HepG2 (cell line): Measurements from ENCODE around the gene CAPG.

Source experiments
- BCL6 ChIP-seq: IDR thresholded peaks from 2 replicates; pipeline ENCODE4 v1.6.1; 2016; ENCODE audit warnings: missing genetic modification reagents, missing compliant biosample characterization
- EP300 ChIP-seq, 3 experiments: sonication (generic) in 1 of 3; formaldehyde crosslinking in 1 of 3; IDR thresholded peaks; 2 replicates each; pipeline versions ENCODE4 v1.5.1 to v1.6.1; 2011 to 2020; ENCODE audit warnings: low read depth in 2 of 3, low read length in 2 of 3, borderline replicate concordance in 1 of 3, improper control_type of control experiment in 1 of 3, mild to moderate bottlenecking in 1 of 3, missing genetic modification reagents in 1 of 3, moderate library complexity in 1 of 3
- FOXK1 ChIP-seq: sonication (generic); formaldehyde crosslinking; IDR thresholded peaks from 2 replicates; pipeline ENCODE4 v1.4.0; 2020; ENCODE audit warnings: low read depth, missing genetic modification reagents, borderline replicate concordance
- MEIS2 ChIP-seq: sonication (generic); formaldehyde crosslinking; IDR thresholded peaks from 2 replicates; pipeline ENCODE4 v1.9.0; 2021; ENCODE audit warnings: mild to moderate bottlenecking, missing genetic modification reagents
- SMC3 ChIP-seq: IDR thresholded peaks from 2 replicates; pipeline ENCODE4 v1.6.1; 2011; ENCODE audit warnings: low read length, improper control_type of control experiment
- SNRNP70 ChIP-seq: fragments of 200-400 bp; formaldehyde crosslinking; IDR thresholded peaks from 2 replicates; pipeline ENCODE4 v1.6.1; 2017; ENCODE audit warnings: mild to moderate bottlenecking, low read depth, low read length, moderate library complexity
- YY1 ChIP-seq: IDR thresholded peaks from 2 replicates; pipeline ENCODE4 v1.6.1; 2011; ENCODE audit warnings: low read length, low read depth, moderate library complexity, mild to moderate bottlenecking; ENCODE audit not compliant: insufficient read depth, insufficient replicate concordance
- ZBTB21 ChIP-seq: sonication (generic); formaldehyde crosslinking; IDR thresholded peaks from 2 replicates; pipeline ENCODE4 v1.4.0; 2020; ENCODE audit warnings: missing genetic modification reagents

- TF ChIP-seq BCL6 (CRISPR knock-in tag) (no peak), EP300 (IDR thresholded peaks at IDR 0.05; ENCODE audit: low read depth in 2 of 2, low read length in 2 of 2) (no peak), EP300 (CRISPR knock-in tag; IDR thresholded peaks at IDR 0.05; ENCODE audit: borderline replicate concordance) (no peak), YY1 (no peak), ZBTB21 (no peak), MEIS2 (CRISPR knock-in tag) (no peak), SNRNP70 (no peak), FOXK1 (CRISPR knock-in tag) (no peak), SMC3 (no peak)
These were observed 11.0 kb downstream of the CAPG start for GRCh38 chr2:85399183-85399455.
